Gastroesophageal sphincter (tissue), 4 donors: Measurements from ENCODE around the gene CARHSP1. TPM values are rescaled to one million over a fixed set of nuclear protein-coding genes. Genes with fewer than 3 reads are reported as not detected.

Experiments used
- ATAC-seq: fragments of 150-250 bp; one replicate; pipeline ENCODE4 v1.9.1; 2016; ENCODE audit warnings: mild to moderate bottlenecking, moderate library complexity
- H3K27ac ChIP-seq, 4 donors: fragments of 200-600 bp; sonication (generic) in 3 of 4; 1 replicate in 3 of 4; 2 replicates in 1 of 4; pipeline ENCODE4 v1.5.1; 2016 to 2019
- H3K27me3 ChIP-seq: fragments of 200-600 bp; sonication (generic); one replicate; pipeline ENCODE4 v1.5.1; 2019
- H3K36me3 ChIP-seq, 2 donors: fragments of 200-600 bp; sonication (generic); one replicate each; pipeline ENCODE4 v1.5.1; 2019; ENCODE audit warnings: control low read depth in 1 of 2
- H3K4me1 ChIP-seq, 3 donors: fragments of 200-600 bp; sonication (generic); 1 replicate in 2 of 3; 2 replicates in 1 of 3; pipeline ENCODE4 v1.5.1; 2016 to 2019; ENCODE audit warnings: control low read depth in 2 of 3
- H3K4me3 ChIP-seq, 2 donors: fragments of 200-600 bp; sonication (generic); one replicate each; pipeline ENCODE4 v1.5.1; 2019; ENCODE audit warnings: mild to moderate bottlenecking in 1 of 2, moderate library complexity in 1 of 2
- H3K9me3 ChIP-seq, 3 donors: fragments of 200-600 bp; sonication (generic); one replicate each; pipeline ENCODE4 v1.5.1; 2017 to 2019; ENCODE audit warnings: control low read depth in 2 of 3
- CTCF ChIP-seq, 4 experiments: fragments of 200-600 bp in 2 of 4; fragments of 450-650 bp in 2 of 4; sonication (generic) in 1 of 4; IDR thresholded peaks; one replicate each; pipeline ENCODE4 v1.5.1; 2017 to 2019; ENCODE audit warnings: antibody characterized with exemption in 4 of 4, mild to moderate bottlenecking in 2 of 4, moderate library complexity in 2 of 4
- EP300 ChIP-seq: sonication (generic); formaldehyde crosslinking; IDR thresholded peaks from one replicate; pipeline ENCODE4 v1.6.1; 2017; ENCODE audit warnings: antibody characterized with exemption, mild to moderate bottlenecking
- POLR2A ChIP-seq, 2 donors: fragments of 450-650 bp; IDR thresholded peaks; one replicate each; pipeline ENCODE4 v1.6.1; 2017; ENCODE audit warnings: antibody characterized with exemption in 2 of 2, mild to moderate bottlenecking in 2 of 2, moderate library complexity in 1 of 2
- POLR2AphosphoS5 ChIP-seq: sonication (generic); formaldehyde crosslinking; IDR thresholded peaks from one replicate; pipeline ENCODE4 v1.6.1; 2017; ENCODE audit warnings: antibody characterized with exemption
- WGBS, 2 donors: methylation state at CpG; one replicate each; pipeline ENCODE4 v1.1.5; 2018; ENCODE audit warnings: low coverage in 1 of 2; 5-methylcytosine and 5-hydroxymethylcytosine counted together
- total RNA-seq, 4 donors: library from RNA; depleted of rRNA; stranded (reverse); fragments of >200 nt; gene quantifications; one replicate each; pipeline ENCODE4 v1.1.0, GENCODE V29; 2016

CARHSP1 gene
- total RNA-seq, 4 donors from 2014 or later, result 29.3 to 79.8 (median 72.5) TPM

GRCh38 chr16:8893976-8894690 lies 25.3 kb upstream of the CARHSP1 start:
- no peak for ATAC-seq
- 78 to 85% methylated on average over 8 to 9 of the region's 14 CpGs for WGBS, 2 donors
- peaks cover 0 to 100% of the 10 kb centered on the region in 2 donors for H3K36me3 ChIP-seq

GRCh38 chr16:8893426-8893825 lies 24.6 kb upstream of the CARHSP1 start:
- H3K27me3 ChIP-seq, result no peaks in the 10 kb centered on the region
- H3K4me1 ChIP-seq, result peaks cover 0 to 1% (median 0%) of the 10 kb centered on the region in 3 donors
- no peak overlapping the region for H3K27ac ChIP-seq
- H3K4me3 ChIP-seq, result no peak overlapping the region
- H3K36me3 ChIP-seq, result peaks cover 0 to 94% of the 10 kb centered on the region in 2 donors
- WGBS, 2 donors, result 61 to 73% methylated on average over 7 of the region's 9 CpGs
- no peak for TF ChIP-seq CTCF (IDR thresholded peaks at IDR 0.05)
- no peak for TF ChIP-seq POLR2A (IDR thresholded peaks at IDR 0.05)
- no peak for TF ChIP-seq EP300
- TF ChIP-seq POLR2AphosphoS5, result no peak
- no peaks in the 10 kb centered on the region for H3K9me3 ChIP-seq
- ATAC-seq, result no peak

More at GRCh38 chr16:8893976-8894690, 25.3 kb upstream of the CARHSP1 start:
- H3K4me3 ChIP-seq, result no peak overlapping the region
- no peaks in the 10 kb centered on the region for H3K27me3 ChIP-seq
- TF ChIP-seq POLR2A (IDR thresholded peaks at IDR 0.05), result peak in 1 of 2 donors; percentile 5
- TF ChIP-seq CTCF (IDR thresholded peaks at IDR 0.05), result no peak
- no peaks in the 10 kb centered on the region for H3K4me1 ChIP-seq
- H3K9me3 ChIP-seq, result no peaks in the 10 kb centered on the region
- no peak overlapping the region for H3K27ac ChIP-seq

- Histone ChIP-seq H3K27ac (peak overlapping the region in 2 of 4 donors; percentile 4 to 7), H3K36me3 (peaks cover 0 to 82% of the 10 kb centered on the region in 2 donors), H3K4me1 (peaks cover 0 to 10% (median 0%) of the 10 kb centered on the region in 3 donors), H3K27me3 (no peaks in the 10 kb centered on the region), H3K4me3 (no peak overlapping the region), H3K9me3 (no peaks in the 10 kb centered on the region)
- WGBS, 2 donors, result 58 to 71% methylated on average over 9 to 14 of the region's 16 CpGs
- TF ChIP-seq EP300 (no peak), CTCF (IDR thresholded peaks at IDR 0.05) (no peak), POLR2AphosphoS5 (no peak), POLR2A (IDR thresholded peaks at IDR 0.05) (no peak)
- ATAC-seq, result no peak
Observed at GRCh38 chr16:8892101-8892575, 23.3 kb upstream of the CARHSP1 start.

- peaks cover 0 to 66% of the 10 kb centered on the region in 2 donors for H3K36me3 ChIP-seq
- no peak for ATAC-seq
- peaks cover 0 to 24% (median 7%) of the 10 kb centered on the region in 3 donors for H3K4me1 ChIP-seq
- H3K9me3 ChIP-seq, result no peaks in the 10 kb centered on the region
- peaks cover 1% of the 10 kb centered on the region for H3K27me3 ChIP-seq
- no peak overlapping the region for H3K27ac ChIP-seq
- no peak overlapping the region for H3K4me3 ChIP-seq
- TF ChIP-seq POLR2A (IDR thresholded peaks at IDR 0.05), result no peak
- no peak for TF ChIP-seq EP300
- TF ChIP-seq POLR2AphosphoS5, result no peak
- no peak for TF ChIP-seq CTCF (IDR thresholded peaks at IDR 0.05)
- WGBS, 2 donors, result 57% methylated on average over 2 of the region's 5 CpGs; no CpG with 5 or more reads in 1 of the 2 donors
Observed at GRCh38 chr16:8890549-8890921, 21.7 kb upstream of the CARHSP1 start.
